Uterus (tissue), 4 donors: ENCODE measurements around the gene TRAPPC12. TPM values are rescaled to one million over a fixed set of nuclear protein-coding genes. Genes with fewer than 3 reads are reported as not detected.
A peak's percentile ranks its signal among the peaks of the same experiment; 100 is the strongest.

Experiments
- DNase-seq, 2 donors: peaks; one replicate each; pipeline ENCODE4 v3.0.0-alpha.2; 2019 to 2020
- H3K27ac ChIP-seq, 2 donors: fragments of 200-600 bp; sonication (generic); 1 replicate in 1 of 2; 2 replicates in 1 of 2; pipeline ENCODE4 v1.5.1; 2016 to 2018
- H3K27me3 ChIP-seq, 2 donors: fragments of 200-600 bp; sonication (generic); one replicate each; pipeline ENCODE4 v1.5.1; 2018 to 2019; ENCODE audit warnings: control low read depth in 1 of 2
- H3K36me3 ChIP-seq, 2 donors: fragments of 200-600 bp; sonication (generic); one replicate each; pipeline ENCODE4 v1.5.1; 2019; ENCODE audit warnings: control low read depth in 1 of 2
- H3K4me1 ChIP-seq, 2 donors: fragments of 200-600 bp; sonication (generic); one replicate each; pipeline ENCODE4 v1.5.1; 2018 to 2019; ENCODE audit warnings: control low read depth in 1 of 2
- H3K4me3 ChIP-seq, 2 donors: fragments of 200-600 bp; sonication (generic); 1 replicate in 1 of 2; 2 replicates in 1 of 2; pipeline ENCODE4 v1.5.1; 2018 to 2019; ENCODE audit warnings: mild to moderate bottlenecking in 1 of 2
- H3K9me3 ChIP-seq, 2 donors: fragments of 200-600 bp; sonication (generic); one replicate each; pipeline ENCODE4 v1.5.1; 2019; ENCODE audit warnings: control low read depth in 1 of 2
- POLR2A ChIP-seq, 2 donors: fragments of 450-650 bp; IDR thresholded peaks; one replicate each; pipeline ENCODE4 v1.6.1; 2016; ENCODE audit warnings: antibody characterized with exemption in 2 of 2, mild to moderate bottlenecking in 1 of 2, moderate library complexity in 1 of 2
- intact Hi-C: fragments of 100-400 bp; cut with DNase I; formaldehyde crosslinking; loops from one replicate; pipeline ENCODE4 v1.15.1; 2023; ENCODE audit warnings: low total_unique reads
- total RNA-seq, 4 donors: library from RNA; depleted of rRNA in 3 of 4; stranded (reverse); fragments of >200 nt in 3 of 4; gene quantifications; one replicate each; pipeline versions ENCODE4 v1.1.0 to v1.2.4, GENCODE V29; 2014 to 2023
- TF ChIP-seq, protein P1 (sequence below), 4 experiments: fragments of 200-600 bp in 2 of 4; fragments of 450-650 bp in 2 of 4; sonication (generic) in 2 of 4; IDR thresholded peaks; one replicate each; pipeline ENCODE4 v1.5.1; 2016 to 2019; ENCODE audit warnings: antibody characterized with exemption in 4 of 4, mild to moderate bottlenecking in 2 of 4, moderate library complexity in 1 of 4
- donor health status: DM: yes; HTN: yes; CAD: no.

The TRAPPC12 gene
- total RNA-seq, 4 donors from 2014 or later = 15.6 to 149 (median 66.5) TPM

DNA sequence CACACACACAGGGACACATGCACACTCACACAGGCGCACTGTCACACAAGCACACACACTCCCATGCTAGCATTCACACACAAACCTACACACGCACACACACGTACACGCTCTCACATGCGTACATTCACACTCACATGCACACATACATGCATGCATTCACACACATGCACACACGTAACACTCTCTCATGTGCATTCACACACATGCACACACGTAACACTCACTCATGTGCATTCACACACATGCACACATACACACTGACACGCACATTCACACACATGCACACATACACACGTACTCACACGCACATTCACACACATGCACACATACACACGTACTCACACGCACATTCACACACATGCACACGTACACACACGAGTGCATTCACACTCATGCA, 123.6 kb downstream of the TRAPPC12 start:
- Histone ChIP-seq H3K9me3 (no peaks in the 10 kb centered on the region), H3K27me3 (no peaks in the 10 kb centered on the region), H3K4me1 (no peaks in the 10 kb centered on the region), H3K36me3 (no peaks in the 10 kb centered on the region), H3K4me3 (no peak overlapping the region), H3K27ac (no peak overlapping the region)
- intact Hi-C loops = no loop called here
- peak in 1 of 2 donors; percentile 4 for DNase-seq
- TF ChIP-seq, protein P1, sequence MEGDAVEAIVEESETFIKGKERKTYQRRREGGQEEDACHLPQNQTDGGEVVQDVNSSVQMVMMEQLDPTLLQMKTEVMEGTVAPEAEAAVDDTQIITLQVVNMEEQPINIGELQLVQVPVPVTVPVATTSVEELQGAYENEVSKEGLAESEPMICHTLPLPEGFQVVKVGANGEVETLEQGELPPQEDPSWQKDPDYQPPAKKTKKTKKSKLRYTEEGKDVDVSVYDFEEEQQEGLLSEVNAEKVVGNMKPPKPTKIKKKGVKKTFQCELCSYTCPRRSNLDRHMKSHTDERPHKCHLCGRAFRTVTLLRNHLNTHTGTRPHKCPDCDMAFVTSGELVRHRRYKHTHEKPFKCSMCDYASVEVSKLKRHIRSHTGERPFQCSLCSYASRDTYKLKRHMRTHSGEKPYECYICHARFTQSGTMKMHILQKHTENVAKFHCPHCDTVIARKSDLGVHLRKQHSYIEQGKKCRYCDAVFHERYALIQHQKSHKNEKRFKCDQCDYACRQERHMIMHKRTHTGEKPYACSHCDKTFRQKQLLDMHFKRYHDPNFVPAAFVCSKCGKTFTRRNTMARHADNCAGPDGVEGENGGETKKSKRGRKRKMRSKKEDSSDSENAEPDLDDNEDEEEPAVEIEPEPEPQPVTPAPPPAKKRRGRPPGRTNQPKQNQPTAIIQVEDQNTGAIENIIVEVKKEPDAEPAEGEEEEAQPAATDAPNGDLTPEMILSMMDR (IDR thresholded peaks at IDR 0.05) = no peak
- TF ChIP-seq POLR2A (IDR thresholded peaks at IDR 0.05) = no peak

DNA sequence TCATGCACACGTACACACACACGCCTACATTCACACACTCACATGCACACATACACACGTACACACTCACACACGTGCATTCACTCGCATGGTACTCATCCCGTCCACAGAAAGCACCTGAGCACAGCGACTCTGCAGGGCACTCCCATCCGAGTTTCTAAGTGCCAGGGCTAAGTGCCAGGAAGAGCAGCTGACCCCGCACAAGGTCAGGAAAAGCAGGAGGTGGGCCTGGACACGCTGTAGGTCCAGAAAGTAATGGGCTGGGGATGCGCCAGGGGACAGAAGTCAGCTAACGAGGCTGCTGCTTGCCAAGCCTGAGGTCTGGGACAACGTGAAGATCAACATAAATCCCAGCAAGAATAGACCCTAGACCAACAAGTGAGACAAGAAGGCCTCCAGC, 124.0 kb downstream of the TRAPPC12 start:
- Histone ChIP-seq H3K9me3 (no peaks in the 10 kb centered on the region), H3K36me3 (no peaks in the 10 kb centered on the region), H3K27me3 (no peaks in the 10 kb centered on the region), H3K4me1 (no peaks in the 10 kb centered on the region), H3K27ac (no peak overlapping the region), H3K4me3 (no peak overlapping the region)
- peak in 1 of 2 donors; percentile 7 for DNase-seq
- intact Hi-C loops = no loop called here
- no peak for TF ChIP-seq POLR2A (IDR thresholded peaks at IDR 0.05)
- TF ChIP-seq, protein P1 (IDR thresholded peaks at IDR 0.05) = no peak

DNA sequence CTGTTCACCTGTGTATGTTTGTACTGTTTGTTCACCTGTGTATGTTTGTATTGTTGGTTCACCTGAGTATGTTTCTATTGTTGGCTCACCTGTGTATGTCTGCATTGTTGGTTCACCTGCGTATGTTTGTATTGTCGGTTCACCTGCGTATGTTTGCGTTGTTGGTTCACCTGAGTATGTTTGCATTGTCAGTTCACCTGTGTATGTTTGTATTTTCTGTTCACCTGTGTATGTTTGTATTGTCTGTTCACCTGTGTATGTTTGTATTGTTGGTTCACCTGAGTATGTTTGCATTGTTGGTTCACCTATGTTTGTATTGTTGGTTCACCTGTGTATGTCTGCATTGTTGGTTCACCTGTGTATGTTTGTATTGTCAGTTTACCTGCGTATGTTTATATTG, 125.2 kb downstream of the TRAPPC12 start:
- Histone ChIP-seq H3K27ac (no peak overlapping the region), H3K9me3 (no peaks in the 10 kb centered on the region), H3K27me3 (no peaks in the 10 kb centered on the region), H3K4me1 (no peaks in the 10 kb centered on the region), H3K36me3 (no peaks in the 10 kb centered on the region), H3K4me3 (no peak overlapping the region)
- DNase-seq = no peak
- intact Hi-C loops = no loop called here
- TF ChIP-seq, protein P1 (IDR thresholded peaks at IDR 0.05) = no peak
- TF ChIP-seq POLR2A (IDR thresholded peaks at IDR 0.05) = no peak

DNA sequence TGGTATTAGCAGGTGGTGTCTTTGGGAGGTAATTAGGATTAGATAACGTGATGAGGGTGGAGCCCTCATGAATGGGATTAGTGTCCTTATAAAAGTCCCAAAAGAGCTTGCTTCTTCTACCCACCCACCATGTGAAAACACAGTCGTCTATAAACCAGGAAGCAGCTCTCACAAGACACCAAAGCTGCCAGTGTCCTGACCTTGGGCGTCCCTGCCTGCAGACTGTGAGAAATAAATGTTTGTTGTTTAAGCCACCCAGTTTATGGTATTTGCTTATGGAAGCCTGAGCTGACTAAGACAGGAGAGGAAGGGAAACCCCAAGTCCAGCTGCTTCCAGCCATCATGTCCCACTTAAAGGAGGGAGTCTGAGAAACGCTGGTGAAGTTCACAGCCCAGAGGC, 126.3 kb downstream of the TRAPPC12 start:
- H3K27me3 ChIP-seq = no peaks in the 10 kb centered on the region
- H3K36me3 ChIP-seq = no peaks in the 10 kb centered on the region
- no peak overlapping the region for H3K4me3 ChIP-seq
- no peaks in the 10 kb centered on the region for H3K4me1 ChIP-seq
- intact Hi-C loops = no loop called here
- no peaks in the 10 kb centered on the region for H3K9me3 ChIP-seq
- TF ChIP-seq POLR2A (IDR thresholded peaks at IDR 0.05) = no peak
- TF ChIP-seq, protein P1 (IDR thresholded peaks at IDR 0.05) = no peak
- no peak for DNase-seq
- H3K27ac ChIP-seq = no peak overlapping the region

DNA sequence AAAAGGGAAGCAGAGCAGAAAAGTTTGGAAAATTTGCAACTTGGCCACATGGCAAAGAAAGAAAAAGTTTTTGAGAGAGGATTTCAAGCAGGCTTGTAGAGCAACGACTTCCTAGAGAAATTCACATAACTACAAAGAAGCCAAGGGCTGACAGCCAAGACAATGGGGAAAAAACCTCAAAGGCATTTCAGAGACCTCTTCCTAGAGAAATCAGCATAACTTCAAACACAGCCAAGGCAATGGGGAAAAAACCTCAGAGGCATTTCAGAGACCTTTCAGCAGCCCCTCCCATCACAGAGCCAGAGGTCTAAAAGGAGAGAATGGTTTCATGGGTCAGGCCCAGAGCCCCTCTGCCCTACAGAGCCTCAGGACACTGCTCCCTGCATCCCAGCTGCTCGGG, 132.6 kb downstream of the TRAPPC12 start:
- no peak for DNase-seq
- Histone ChIP-seq H3K36me3 (no peaks in the 10 kb centered on the region), H3K4me3 (no peak overlapping the region), H3K4me1 (no peaks in the 10 kb centered on the region), H3K9me3 (no peaks in the 10 kb centered on the region), H3K27ac (no peak overlapping the region), H3K27me3 (no peaks in the 10 kb centered on the region)
- no peak for TF ChIP-seq POLR2A (IDR thresholded peaks at IDR 0.05)
- TF ChIP-seq, protein P1 (IDR thresholded peaks at IDR 0.05) = no peak
- intact Hi-C loops = no loop called here
